GM10847 (cell line): ENCODE data around the gene PIK3R1.

Experiments used
- POLR2A ChIP-seq: IDR thresholded peaks from 2 replicates; pipeline ENCODE4 v1.6.1; 2011; ENCODE audit not compliant: insufficient read length; ENCODE audit errors: extremely low read depth

Gene PIK3R1

DNA sequence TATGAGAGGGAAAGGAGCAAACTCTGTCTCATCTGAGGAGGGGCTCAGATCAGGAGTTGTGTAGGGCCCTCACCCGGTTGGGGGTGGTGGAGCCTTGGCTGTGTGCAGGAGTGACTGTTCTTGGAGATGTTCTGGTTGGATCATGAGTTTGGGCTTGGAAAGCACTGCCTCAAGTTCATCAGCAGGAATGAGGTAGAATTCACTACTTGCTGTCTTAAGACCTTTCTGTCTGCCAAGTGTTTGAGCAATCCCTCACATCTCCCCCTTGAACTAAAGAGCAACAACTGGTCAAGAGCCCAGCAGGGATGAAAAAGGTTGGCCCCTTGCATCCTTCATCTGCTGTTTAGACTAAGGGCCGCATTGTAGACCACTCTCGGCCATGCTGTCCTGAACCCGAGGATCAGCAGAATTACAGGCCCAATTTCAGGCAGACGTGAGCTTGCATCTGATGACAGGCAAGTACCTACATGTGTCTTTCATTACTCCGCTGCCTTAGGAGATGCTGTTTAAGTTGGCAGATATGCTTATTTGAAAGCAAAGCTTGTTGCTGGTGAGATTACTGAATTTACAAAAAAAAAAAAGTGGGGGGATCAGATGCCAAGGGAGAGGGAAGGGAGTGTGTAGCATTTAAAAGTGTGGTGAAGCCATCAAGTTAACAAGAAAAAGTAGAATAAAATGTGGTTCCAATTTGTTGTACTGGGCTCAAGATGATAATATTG, 36.4 kb downstream of the PIK3R1 start:
- TF ChIP-seq POLR2A: no peak

- no peak for TF ChIP-seq POLR2A
Observed at GRCh38 chr5:68252673-68253623, 37.4 kb downstream of the PIK3R1 start.

- no peak for TF ChIP-seq POLR2A
Observed at GRCh38 chr5:68253624-68254585, 38.3 kb downstream of the PIK3R1 start.

DNA sequence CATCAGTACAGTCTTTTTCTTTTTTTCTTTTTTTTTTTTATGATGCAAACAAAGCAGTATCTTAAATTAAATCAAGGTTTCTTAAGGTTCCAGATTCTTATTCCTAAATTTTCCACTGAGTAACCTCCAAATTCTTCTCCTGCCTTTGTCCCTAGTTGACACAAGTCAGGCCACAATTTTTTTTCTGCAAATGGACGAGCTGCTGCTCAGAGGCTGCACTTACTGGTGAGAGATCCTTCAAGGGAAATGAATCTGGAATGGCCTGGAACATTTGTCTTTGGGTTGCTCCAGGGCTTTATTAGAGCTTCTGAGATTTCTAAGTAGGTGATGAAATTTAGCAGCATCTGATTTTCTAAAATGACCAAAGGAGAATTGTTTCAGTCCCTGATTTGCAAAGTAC, 39.3 kb downstream of the PIK3R1 start:
- no peak for TF ChIP-seq POLR2A

- TF ChIP-seq POLR2A: no peak
Observed at GRCh38 chr5:68255305-68256120, 40.0 kb downstream of the PIK3R1 start.

DNA sequence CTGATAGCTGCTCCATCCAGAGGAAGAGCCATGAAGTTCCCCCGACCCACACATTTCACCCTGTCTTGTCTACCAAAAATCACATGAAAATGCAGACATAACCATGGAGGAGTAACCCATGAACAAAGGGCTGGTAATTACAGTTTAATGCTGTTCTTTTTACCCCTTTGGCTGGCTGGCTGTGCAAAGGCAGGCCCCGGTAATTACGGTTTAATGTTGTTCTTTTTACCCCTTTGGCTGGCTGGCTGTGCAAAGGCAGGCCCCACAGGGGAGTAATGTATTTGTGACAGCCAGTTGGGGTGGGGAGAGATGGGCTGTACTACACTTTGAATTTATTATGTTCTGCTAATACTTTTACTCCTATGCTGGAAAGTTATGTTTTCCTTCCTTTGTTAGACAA, 41.7 kb downstream of the PIK3R1 start:
- no peak for TF ChIP-seq POLR2A

- no peak for TF ChIP-seq POLR2A
Observed at GRCh38 chr5:68258531-68258930, 43.0 kb downstream of the PIK3R1 start.

- TF ChIP-seq POLR2A: no peak
Observed at GRCh38 chr5:68259700-68260099, 44.1 kb downstream of the PIK3R1 start.

DNA sequence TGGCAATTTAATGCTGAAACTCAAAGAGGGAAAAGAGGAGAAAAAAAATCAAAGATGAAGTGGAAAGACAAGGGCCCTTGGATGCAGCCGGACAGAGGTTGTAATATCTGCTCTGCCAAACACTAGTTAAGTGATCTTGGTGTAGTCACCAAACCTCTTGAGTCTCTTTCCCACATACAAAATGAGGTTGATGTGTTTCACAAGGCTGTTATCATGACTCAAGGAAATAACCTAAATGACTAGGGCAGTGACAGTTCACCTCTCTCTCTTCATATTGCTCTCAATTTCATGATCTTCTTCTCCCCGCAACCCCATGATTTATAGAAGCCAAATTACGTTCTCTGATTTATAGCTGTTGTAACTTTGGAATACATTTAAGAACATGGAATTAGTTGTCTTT, 44.9 kb downstream of the PIK3R1 start:
- TF ChIP-seq POLR2A: no peak

DNA sequence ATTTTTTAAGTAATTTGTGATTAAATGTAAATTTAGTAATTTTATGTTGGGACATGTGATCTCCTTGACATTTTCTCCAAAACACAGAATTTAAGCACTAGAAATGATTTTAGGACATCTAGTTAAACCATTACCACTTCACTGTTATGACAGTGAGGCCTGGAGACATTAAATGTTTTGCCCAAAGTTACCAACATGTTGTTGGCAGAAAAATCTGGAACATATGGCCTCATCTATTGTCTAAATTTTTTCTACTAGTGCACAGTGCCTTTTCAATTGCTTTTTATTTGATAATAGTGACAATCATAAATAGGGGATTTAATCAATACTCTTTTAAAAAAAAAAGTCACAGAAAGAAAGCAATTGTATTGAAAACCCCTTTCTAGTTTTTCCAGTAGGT, 45.6 kb downstream of the PIK3R1 start:
- no peak for TF ChIP-seq POLR2A

DNA sequence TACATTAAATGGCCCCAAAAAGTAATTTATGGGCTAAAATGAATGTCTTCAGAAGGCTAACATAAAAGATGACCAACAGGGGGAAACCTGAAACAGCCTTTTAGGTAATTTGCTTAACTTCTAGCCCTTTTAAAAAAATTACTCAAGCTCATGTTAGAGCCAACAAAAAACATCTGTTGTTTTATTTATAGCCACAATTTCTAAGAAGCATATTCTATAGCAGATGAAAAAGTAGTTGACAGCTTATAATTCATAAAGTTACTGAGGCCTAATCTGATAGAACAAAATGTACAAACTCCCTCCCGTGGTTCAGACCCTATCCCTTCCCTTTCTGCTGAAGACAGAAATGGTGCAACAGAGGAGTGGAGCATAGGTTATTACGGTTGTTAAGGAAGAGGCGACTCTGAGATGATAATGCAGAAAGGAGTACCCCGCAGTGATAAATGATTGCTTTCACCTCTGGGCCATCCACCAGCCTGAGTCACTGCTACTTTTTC, 46.1 kb downstream of the PIK3R1 start:
- no peak for TF ChIP-seq POLR2A

- no peak for TF ChIP-seq POLR2A
Observed at GRCh38 chr5:68264024-68264956, 48.7 kb downstream of the PIK3R1 start.

- no peak for TF ChIP-seq POLR2A
Observed at GRCh38 chr5:68265347-68265746, 49.8 kb downstream of the PIK3R1 start.

- no peak for TF ChIP-seq POLR2A
Observed at GRCh38 chr5:68265822-68266395, 50.4 kb downstream of the PIK3R1 start.
